Thymus (tissue), 11 donors: ENCODE results near the gene TIMM23. TPM values are rescaled to one million over a fixed set of nuclear protein-coding genes. Genes with fewer than 3 reads are reported as not detected.
"Not testable (repeated sequence)": the region's sequence is repeated elsewhere in the genome, so short reads cannot be mapped to it uniquely, and the experiment has no call there.

Experiments
- DNase-seq, 9 donors: peaks; one replicate each; pipeline ENCODE4 v3.0.0-alpha.2; 2013; ENCODE audit warnings: low spot score in 9 of 9, low read depth in 6 of 9, missing footprints in 1 of 9
- H3K27ac ChIP-seq, 2 donors: one replicate each; pipeline ENCODE4 v1.5.1; 2013; ENCODE audit warnings: control low read depth in 1 of 2, low read depth in 1 of 2, low read length in 1 of 2, mild to moderate bottlenecking in 1 of 2, moderate library complexity in 1 of 2
- H3K27me3 ChIP-seq, 2 donors: one replicate each; pipeline ENCODE4 v1.5.1; 2013; ENCODE audit warnings: low read length in 1 of 2; ENCODE audit not compliant: control insufficient read depth in 2 of 2, insufficient read depth in 1 of 2
- H3K36me3 ChIP-seq, 2 donors: one replicate each; pipeline ENCODE4 v1.5.1; 2013; ENCODE audit warnings: low read length in 1 of 2, mild to moderate bottlenecking in 1 of 2, moderate library complexity in 1 of 2; ENCODE audit not compliant: control insufficient read depth in 2 of 2, insufficient read depth in 2 of 2
- H3K4me1 ChIP-seq, 2 donors: one replicate each; pipeline ENCODE4 v1.5.1; 2013; ENCODE audit warnings: low read length in 2 of 2; ENCODE audit not compliant: control insufficient read depth in 2 of 2, insufficient read depth in 2 of 2
- H3K4me3 ChIP-seq, 2 donors: one replicate each; pipeline ENCODE4 v1.5.1; 2013; ENCODE audit warnings: low read length in 2 of 2, control low read depth in 1 of 2, mild to moderate bottlenecking in 1 of 2
- H3K9me3 ChIP-seq, 2 donors: one replicate each; pipeline ENCODE4 v1.5.1; 2013; ENCODE audit warnings: low read length in 1 of 2, mild to moderate bottlenecking in 1 of 2; ENCODE audit not compliant: control insufficient read depth in 2 of 2, insufficient read depth in 1 of 2
- WGBS: extraction: QIAGEN DNeasy Blood & Tissue Kit; methylation state at CpG from one replicate; pipeline ENCODE4 v1.1.7; 2013; 5-methylcytosine and 5-hydroxymethylcytosine counted together
- polyA plus RNA-seq: library from polyadenylated mRNA; stranded (reverse); fragments of 200-250 nt; gene quantifications from one replicate; pipeline ENCODE4 v1.2.3, GENCODE V29; 2013
- total RNA-seq: library from RNA; stranded (reverse); fragments of 120-200 nt; gene quantifications from one replicate; pipeline ENCODE4 v1.2.4, GENCODE V29; 2013
- donor health status: healthy.

The TIMM23 gene
- total and polyA plus RNA-seq, 2 donors, result 64.1 to 66.4 TPM

- not testable (repeated sequence) for H3K9me3 ChIP-seq
- 83% methylated on average over 1 of the region's 1 CpG for WGBS
Measured at GRCh38 chr10:45981367-45981766, 9.1 kb downstream of the TIMM23 start.

GRCh38 chr10:45983538-45984186 lies 11.4 kb downstream of the TIMM23 start:
- peak in 7 of 9 donors; percentile 25 to 69 (median 34) for DNase-seq
- 88% methylated on average over 5 of the region's 6 CpGs for WGBS

More at GRCh38 chr10:45981367-45981766, 9.1 kb downstream of the TIMM23 start:
- not testable (repeated sequence) for H3K4me1 ChIP-seq, DNase-seq, H3K27me3 ChIP-seq, H3K27ac ChIP-seq, H3K36me3 ChIP-seq, H3K4me3 ChIP-seq

GRCh38 chr10:45984473-45984872 lies 12.2 kb downstream of the TIMM23 start:
- not testable (repeated sequence) for DNase-seq, H3K4me1 ChIP-seq, H3K4me3 ChIP-seq, H3K27ac ChIP-seq, H3K9me3 ChIP-seq, H3K27me3 ChIP-seq, H3K36me3 ChIP-seq
- 95% methylated on average over 2 of the region's 2 CpGs for WGBS

More at GRCh38 chr10:45983538-45984186, 11.4 kb downstream of the TIMM23 start:
- H3K9me3 ChIP-seq, H3K27me3 ChIP-seq, H3K4me1 ChIP-seq, H3K27ac ChIP-seq, H3K4me3 ChIP-seq, H3K36me3 ChIP-seq: not testable (repeated sequence)

GRCh38 chr10:45985590-45985989 lies 13.3 kb downstream of the TIMM23 start:
- not testable (repeated sequence) for DNase-seq, H3K9me3 ChIP-seq, H3K27me3 ChIP-seq, H3K4me1 ChIP-seq, H3K4me3 ChIP-seq, H3K27ac ChIP-seq, H3K36me3 ChIP-seq
- WGBS, result 96% methylated on average over 3 of the region's 3 CpGs

GRCh38 chr10:45997557-45997956 lies 25.3 kb downstream of the TIMM23 start:
- H3K36me3 ChIP-seq, result peaks cover 39 to 42% of the 10 kb centered on the region in 2 donors
- WGBS, result 98% methylated on average over 4 of the region's 4 CpGs

GRCh38 chr10:45997994-45998763 lies 25.9 kb downstream of the TIMM23 start:
- no peak for DNase-seq
- peaks cover 44% of the 10 kb centered on the region in 2 donors for H3K36me3 ChIP-seq
- H3K27me3 ChIP-seq, result no peaks in the 10 kb centered on the region
- H3K4me3 ChIP-seq, result no peak overlapping the region
- H3K4me1 ChIP-seq, result no peaks in the 10 kb centered on the region
- H3K27ac ChIP-seq, result no peak overlapping the region
- 98% methylated on average over 5 of the region's 5 CpGs for WGBS
- H3K9me3 ChIP-seq, result peaks cover 0 to 1% of the 10 kb centered on the region in 2 donors

More at GRCh38 chr10:45997557-45997956, 25.3 kb downstream of the TIMM23 start:
- H3K4me1 ChIP-seq, result no peaks in the 10 kb centered on the region
- no peak overlapping the region for H3K27ac ChIP-seq
- DNase-seq, result no peak
- no peak overlapping the region for H3K4me3 ChIP-seq
- H3K9me3 ChIP-seq, result peaks cover 0 to 1% of the 10 kb centered on the region in 2 donors
- H3K27me3 ChIP-seq, result no peaks in the 10 kb centered on the region

- H3K27ac ChIP-seq, DNase-seq, H3K4me1 ChIP-seq, H3K9me3 ChIP-seq, H3K27me3 ChIP-seq, H3K4me3 ChIP-seq: not testable (repeated sequence)
- peaks cover 54 to 62% of the 10 kb centered on the region in 2 donors for H3K36me3 ChIP-seq
- over 99% methylated on average over 5 of the region's 5 CpGs for WGBS
Measured at GRCh38 chr10:45999955-46000354, 27.7 kb downstream of the TIMM23 start.

- Histone ChIP-seq H3K36me3 (peaks cover 54 to 67% of the 10 kb centered on the region in 2 donors), H3K4me3 (no peak overlapping the region), H3K27ac (no peak overlapping the region), H3K4me1 (no peaks in the 10 kb centered on the region), H3K27me3 (no peaks in the 10 kb centered on the region), H3K9me3 (peaks cover 0 to 1% of the 10 kb centered on the region in 2 donors)
- WGBS, result 96% methylated on average over 1 of the region's 1 CpG
- no peak for DNase-seq
Measured at GRCh38 chr10:46000538-46000937, 28.2 kb downstream of the TIMM23 start.

GRCh38 chr10:46001187-46001756 lies 29.0 kb downstream of the TIMM23 start:
- Histone ChIP-seq H3K9me3 (peaks cover 0 to 1% of the 10 kb centered on the region in 2 donors), H3K36me3 (peaks cover 56 to 75% of the 10 kb centered on the region in 2 donors), H3K4me1 (no peaks in the 10 kb centered on the region), H3K4me3 (no peak overlapping the region), H3K27ac (no peak overlapping the region), H3K27me3 (no peaks in the 10 kb centered on the region)
- DNase-seq, result no peak
- WGBS, result 95% methylated on average over 5 of the region's 5 CpGs
